ENCODE measurements around the gene PLOD1.
A peak's percentile ranks its signal among the peaks of the same experiment; 100 is the strongest.
"Not testable (repeated sequence)": the region's sequence is repeated elsewhere in the genome, so short reads cannot be mapped to it uniquely, and the experiment has no call there.

Gene PLOD1

GRCh38 chr1:11939794-11940193 is 5.3 kb downstream of the PLOD1 start:
- DNase-seq, result not testable (repeated sequence)

DNA sequence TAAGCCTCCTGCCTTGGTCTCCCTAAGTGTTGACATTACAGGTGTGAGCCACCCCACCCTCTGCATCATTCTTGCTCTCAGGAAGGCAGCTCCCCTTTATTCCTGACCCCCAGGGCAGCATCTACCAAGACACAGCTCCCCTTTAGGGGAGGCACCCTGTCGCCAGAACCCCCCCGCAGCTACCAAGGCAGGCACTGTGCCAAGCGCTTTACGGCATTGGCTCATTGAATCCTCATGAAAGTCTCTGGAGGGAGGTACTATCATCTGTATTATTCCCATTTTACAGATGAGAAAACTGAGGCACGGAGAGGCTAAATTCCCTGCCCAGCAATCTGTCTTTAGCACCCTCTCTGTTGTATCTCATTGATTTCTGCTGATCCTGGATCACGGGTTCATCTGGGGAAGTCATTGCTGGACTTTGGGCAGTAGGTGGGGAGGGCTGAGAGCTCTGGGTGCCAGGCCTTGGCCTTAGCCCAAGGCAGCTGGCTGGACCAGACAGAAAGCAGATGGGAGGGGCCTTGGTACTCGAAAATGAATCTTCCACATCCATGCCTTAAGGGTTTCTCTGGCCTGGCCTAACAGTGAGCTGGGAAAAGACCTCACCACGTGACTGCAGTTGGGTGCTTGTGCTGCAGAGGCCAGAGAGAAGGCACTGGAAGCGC is 5.9 kb downstream of the PLOD1 start:
- no peak for DNase-seq

DNA sequence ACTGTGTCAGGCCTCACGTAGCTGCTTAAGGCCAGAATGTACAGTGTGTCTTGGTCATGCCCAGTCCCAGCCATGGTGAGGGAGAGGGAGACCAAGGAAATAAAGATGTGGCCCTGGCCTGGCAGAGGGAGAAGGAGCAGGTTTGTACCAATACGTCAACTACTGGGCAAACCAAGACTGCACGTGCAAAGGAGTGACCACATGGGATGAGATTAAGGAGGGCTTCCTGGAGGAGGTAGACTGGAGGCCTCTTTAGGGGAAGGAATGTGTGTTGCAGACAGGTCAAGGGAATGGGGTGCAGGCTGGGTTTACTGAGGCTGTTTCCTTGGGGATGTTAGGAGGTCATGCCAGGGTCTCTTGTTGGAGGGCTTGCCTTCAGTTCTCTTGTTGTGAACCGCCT is 7.8 kb downstream of the PLOD1 start:
- DNase-seq, result no peak

- DNase-seq, result no peak
Observed at GRCh38 chr1:11943619-11944018, 9.1 kb downstream of the PLOD1 start.

GRCh38 chr1:11944358-11944931 is 9.9 kb downstream of the PLOD1 start:
- peak; percentile 43 to 65 for DNase-seq

- no peak for DNase-seq
Observed at GRCh38 chr1:11946647-11947046, 12.1 kb downstream of the PLOD1 start.

DNA sequence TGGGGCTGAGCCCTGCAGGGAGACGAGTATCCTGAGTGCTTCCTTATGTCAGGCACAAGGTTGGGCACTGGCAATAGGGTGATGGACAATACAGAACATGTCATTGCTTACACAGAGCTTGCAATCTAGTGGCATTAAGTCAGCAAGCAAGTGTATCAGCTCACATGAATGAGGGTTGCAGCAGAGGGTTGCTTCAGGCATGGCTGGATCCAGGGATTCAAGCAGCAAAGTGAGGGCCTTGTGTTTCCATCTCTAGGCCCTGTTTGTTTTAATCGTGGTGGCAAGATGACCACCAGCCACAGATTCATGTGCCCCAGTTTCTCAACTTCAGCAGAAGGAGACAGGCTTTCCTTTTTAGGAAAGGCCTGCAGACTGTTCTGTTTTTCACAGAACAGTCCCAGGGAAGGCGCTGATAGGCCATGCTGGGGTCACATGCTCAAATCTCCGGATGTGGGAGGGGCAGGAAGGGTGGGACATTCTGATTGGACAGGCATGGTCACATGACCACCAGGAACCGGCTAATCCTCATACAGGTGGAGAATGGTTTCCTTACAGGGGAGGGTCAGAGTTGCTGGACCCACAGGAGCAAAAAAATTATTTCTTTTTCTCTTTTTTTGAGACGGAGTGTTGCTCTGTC is 14.4 kb downstream of the PLOD1 start:
- DNase-seq, result no peak

GRCh38 chr1:11951901-11952300 is 17.4 kb downstream of the PLOD1 start:
- DNase-seq, result no peak

DNA sequence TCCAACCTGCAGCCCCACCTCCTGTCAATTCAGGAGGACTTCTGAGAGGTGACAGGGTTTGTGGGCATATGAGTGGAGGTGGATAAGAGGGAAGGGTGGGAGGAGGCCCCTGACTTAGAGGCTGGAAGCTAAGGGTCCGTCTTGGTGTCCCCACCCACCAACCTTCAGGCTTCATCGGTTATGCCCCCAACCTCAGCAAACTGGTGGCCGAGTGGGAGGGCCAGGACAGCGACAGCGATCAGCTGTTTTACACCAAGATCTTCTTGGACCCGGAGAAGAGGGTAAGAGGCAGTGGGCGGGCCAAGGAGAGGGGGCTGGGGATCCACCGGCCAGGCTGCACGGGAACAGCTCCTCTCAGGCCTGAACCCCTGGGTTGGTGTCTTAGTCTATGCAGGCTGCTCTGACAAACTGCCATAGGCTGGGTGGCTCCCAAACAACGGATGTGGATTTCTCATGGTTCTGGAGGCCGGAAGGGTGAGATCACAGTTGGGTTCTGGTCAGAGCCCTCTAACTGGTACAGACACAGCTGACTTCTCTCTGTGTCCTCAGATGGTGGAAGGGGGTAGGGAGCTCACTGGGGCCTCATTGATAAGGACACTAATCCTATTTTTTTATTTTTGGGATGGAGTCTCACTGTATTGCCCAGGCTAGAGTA is 18.1 kb downstream of the PLOD1 start:
- no peak for DNase-seq

DNA sequence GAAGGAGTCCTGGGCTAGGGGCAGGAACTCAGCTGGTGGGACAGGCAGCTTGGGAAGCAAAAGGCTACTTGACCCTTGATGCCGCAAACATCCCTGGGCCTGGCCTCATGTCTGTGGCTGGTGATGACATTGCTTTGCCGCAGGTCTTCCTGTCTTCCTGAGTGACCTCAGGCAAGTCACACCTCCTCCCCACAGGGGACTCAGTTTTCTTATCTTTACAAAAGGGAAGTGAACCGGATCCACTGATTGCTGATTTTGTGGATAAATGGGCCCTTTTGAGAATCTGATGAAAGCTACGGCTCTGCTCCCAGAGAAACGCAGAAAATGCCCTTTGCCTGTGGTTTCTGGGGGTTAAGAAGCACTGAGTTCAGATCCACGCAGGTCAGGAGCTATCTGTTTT is 20.7 kb downstream of the PLOD1 start:
- DNase-seq, result no peak

- no peak for DNase-seq
Observed at GRCh38 chr1:11957398-11957797, 22.9 kb downstream of the PLOD1 start.

GRCh38 chr1:11957897-11958296 is 23.4 kb downstream of the PLOD1 start:
- no peak for DNase-seq

DNA sequence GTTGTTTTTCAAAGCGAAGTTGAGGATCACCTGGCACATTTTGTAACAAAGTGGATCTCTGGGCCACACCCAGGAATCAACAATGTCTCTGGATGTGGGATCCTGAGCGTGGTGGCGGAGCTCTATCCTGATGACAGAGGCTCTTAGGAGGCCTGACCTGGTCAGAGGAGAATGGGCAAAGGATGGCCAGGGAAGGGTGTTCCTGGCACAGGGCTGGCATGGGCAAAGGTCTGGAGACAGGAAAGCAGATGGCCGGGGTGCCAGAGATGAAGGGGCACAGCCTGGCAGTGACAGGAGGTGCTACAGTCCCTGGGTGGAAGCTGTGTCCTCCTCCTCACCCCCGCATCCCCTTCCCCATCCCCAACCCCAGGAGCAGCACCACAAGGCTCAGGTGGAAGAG is 25.8 kb downstream of the PLOD1 start:
- DNase-seq, result no peak

- DNase-seq, result no peak
Observed at GRCh38 chr1:11960715-11961114, 26.2 kb downstream of the PLOD1 start.

- DNase-seq, result no peak
Observed at GRCh38 chr1:11961230-11961629, 26.7 kb downstream of the PLOD1 start.

DNA sequence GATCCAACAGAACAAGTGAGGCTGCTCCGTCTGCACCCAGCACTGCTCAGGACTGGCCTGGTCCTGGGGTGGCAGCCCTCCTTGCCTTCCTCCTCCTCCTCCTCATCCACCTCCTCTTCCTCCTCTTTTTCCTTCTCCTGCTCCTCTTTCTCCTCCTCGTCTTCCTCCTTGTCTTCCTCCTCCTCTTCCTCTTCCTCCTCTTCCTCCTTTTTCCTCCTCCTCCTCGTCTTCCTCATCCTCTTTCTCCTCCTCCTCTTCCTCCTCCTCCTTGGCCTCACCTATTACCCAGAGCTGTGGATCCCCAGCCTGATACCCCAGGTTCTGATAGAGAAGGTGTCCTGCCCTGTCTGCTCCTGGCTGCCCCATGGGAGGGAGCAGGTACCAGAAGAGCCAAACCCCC is 29.1 kb downstream of the PLOD1 start:
- DNase-seq, result no peak

DNA sequence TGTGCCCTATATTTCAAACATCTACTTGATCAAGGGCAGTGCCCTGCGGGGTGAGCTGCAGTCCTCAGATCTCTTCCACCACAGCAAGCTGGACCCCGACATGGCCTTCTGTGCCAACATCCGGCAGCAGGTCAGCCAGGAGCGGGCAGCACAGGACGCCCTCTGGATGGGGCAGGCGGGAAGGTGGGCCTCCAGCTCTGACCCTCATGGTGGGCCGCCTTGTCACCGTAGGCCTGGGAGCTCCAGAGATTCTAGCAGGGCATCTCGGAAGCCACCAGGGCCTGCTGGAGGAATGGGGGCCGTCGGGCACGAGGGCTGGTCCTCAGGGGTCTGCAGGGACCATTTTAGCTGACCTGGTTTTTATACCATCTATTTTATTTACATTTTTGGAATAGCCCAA is 30.1 kb downstream of the PLOD1 start:
- no peak for DNase-seq

DNA sequence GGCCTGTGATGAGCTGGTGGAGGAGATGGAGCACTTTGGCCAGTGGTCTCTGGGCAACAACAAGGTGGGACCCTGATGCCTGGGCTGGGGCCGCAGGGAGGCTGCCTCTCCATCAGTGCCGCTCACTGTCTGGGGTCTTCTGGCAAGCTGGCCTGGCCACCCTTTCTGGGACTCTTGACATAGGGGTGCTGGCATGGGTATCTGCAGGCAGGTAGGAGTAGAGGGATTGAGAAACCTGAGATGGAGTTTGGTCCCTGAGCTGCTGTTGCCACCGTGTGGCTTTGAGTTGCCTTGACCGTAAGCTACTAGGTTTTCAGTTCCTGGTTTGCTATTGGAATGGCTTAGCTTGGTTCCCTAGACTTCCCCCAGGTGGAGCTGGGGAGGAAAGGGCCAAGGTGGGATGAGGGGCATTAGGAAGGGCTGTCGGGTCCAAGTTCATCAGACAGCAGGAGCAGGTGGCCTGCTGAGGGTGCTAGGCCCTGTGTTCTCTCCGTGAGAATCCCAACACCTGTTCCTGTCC is 32.6 kb downstream of the PLOD1 start:
- DNase-seq, result peak; percentile 67 to 79

GRCh38 chr1:11970441-11971185 is 36.1 kb downstream of the PLOD1 start:
- no peak for DNase-seq

DNA sequence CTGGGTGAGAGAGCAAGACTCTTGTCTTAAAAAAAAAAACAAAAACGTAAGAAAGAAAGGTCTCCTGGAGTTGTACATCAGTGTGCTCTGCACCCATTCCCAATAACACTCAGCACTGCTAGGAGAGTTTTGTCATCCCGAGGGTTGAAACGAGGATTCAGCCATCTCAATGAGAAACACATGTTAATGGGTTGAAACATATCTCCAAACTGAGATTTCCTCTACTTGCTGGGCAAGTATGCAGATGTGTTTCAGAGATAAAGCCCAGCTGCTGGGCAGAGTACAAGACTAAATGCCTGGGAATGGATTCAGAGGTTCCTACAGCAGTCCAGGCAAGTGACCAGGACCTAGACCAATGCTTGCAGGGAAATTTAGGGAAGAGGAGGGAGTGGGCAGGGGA is 43.1 kb downstream of the PLOD1 start:
- no peak for DNase-seq

DNA sequence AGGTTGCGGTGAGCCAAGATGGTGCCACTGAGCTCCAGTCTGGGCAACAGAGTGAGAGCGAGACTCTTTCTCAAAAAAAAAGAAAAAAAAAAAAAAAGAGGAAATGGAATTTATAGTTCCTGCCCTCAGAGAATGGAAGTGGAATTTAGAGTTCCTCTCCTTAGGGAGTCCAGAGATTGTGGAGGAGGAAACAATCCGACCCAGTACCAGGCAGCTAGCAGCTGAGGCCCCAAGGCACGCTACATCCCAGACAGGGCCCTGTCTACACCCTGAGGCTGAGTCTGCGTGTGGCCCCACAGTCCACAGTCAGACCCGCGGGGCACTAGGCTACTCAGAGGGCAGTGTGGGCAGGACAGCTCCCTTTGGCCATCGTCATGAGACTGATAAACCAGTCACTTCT is 43.8 kb downstream of the PLOD1 start:
- DNase-seq, result no peak

DNA sequence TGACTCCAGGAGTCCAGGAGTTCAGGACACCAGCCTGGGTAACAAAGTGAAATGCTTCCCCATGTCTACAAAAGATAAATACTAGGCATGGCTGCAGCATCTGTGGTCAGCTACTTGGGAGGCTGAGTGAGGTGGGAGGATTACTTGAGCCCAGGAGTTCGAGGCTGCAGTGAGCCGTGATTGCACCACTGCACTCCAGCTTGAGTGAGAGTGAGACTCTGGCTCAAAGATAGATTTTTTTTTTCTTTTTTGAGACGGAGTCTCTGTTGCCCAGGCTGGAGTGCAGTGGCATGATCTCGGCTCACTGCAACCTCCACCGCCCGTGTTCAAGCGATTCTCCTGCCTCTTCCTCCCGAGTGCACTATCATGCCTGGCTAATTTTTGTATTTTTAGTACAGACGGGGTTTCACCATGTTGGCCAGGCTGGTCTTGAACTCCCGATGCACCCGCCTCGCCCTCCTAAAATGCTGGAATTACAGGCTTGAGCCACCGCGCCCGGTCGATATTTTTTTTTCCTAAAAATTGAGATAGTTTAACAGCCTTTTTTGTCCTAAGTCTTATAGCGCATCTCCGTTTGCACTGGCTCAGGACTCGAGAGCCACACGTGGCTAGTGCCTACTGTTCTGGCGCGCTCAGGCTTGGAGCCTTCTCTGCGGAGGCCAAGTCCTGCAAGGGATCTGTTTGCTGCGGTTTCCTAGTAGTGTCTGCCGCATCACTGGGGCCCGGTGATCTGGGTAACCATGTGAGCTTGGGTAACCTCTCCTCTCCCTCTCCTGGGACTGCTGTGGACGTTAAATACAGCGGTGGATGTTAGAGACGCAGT is 44.7 kb downstream of the PLOD1 start:
- DNase-seq, result peak in 1 of 2 experiments; percentile 73

Measured in SHP77 (cell line).